GM10266 (cell line): ENCODE results near the gene SIGLEC15.
"Not testable (repeated sequence)": the region's sequence is repeated elsewhere in the genome, so short reads cannot be mapped to it uniquely, and the experiment has no call there.

Experiments used
- DNase-seq: peaks from one replicate; pipeline ENCODE4 v3.0.0; 2012; ENCODE audit errors: extremely low spot score
- TF ChIP-seq, protein P1 (sequence below): IDR thresholded peaks from 2 replicates; pipeline ENCODE4 v1.5.1; 2012; ENCODE audit warnings: mild to moderate bottlenecking, low read depth; ENCODE audit not compliant: control insufficient read depth, insufficient read depth; ENCODE audit errors: missing control alignments

The SIGLEC15 gene

GRCh38 chr18:45839414-45840395, 14.2 kb downstream of the SIGLEC15 start:
- no peak for DNase-seq
- TF ChIP-seq, protein P1, sequence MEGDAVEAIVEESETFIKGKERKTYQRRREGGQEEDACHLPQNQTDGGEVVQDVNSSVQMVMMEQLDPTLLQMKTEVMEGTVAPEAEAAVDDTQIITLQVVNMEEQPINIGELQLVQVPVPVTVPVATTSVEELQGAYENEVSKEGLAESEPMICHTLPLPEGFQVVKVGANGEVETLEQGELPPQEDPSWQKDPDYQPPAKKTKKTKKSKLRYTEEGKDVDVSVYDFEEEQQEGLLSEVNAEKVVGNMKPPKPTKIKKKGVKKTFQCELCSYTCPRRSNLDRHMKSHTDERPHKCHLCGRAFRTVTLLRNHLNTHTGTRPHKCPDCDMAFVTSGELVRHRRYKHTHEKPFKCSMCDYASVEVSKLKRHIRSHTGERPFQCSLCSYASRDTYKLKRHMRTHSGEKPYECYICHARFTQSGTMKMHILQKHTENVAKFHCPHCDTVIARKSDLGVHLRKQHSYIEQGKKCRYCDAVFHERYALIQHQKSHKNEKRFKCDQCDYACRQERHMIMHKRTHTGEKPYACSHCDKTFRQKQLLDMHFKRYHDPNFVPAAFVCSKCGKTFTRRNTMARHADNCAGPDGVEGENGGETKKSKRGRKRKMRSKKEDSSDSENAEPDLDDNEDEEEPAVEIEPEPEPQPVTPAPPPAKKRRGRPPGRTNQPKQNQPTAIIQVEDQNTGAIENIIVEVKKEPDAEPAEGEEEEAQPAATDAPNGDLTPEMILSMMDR, result peak; percentile 18

- no peak for DNase-seq
- TF ChIP-seq, protein P1, result no peak
Measured at GRCh38 chr18:45841060-45841764, 15.7 kb downstream of the SIGLEC15 start.

DNA sequence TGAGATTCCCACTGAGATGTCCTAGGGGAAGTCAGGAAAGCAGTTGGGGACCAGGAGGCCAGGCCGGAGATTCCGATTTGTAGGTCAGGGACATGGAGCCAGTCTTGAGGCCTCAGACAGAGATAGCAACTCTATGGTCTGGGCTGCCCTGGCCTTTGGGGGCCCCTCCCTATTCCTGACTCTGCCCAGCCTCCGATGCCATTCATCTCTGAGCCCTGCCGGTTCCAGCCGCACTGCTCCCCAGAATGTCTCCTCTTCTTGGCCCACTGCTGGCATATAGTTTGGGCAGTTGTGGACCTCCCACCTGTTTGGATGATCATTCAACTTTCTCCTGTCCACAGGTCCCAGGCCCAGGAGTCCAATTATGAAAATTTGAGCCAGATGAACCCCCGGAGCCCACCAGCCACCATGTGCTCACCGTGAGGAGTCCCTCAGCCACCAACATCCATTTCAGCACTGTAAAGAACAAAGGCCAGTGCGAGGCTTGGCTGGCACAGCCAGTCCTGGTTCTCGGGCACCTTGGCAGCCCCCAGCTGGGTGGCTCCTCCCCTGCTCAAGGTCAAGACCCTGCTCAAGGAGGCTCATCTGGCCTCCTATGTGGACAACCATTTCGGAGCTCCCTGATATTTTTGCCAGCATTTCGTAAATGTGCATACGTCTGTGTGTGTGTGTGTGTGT, 16.4 kb downstream of the SIGLEC15 start:
- DNase-seq, result no peak
- TF ChIP-seq, protein P1, result no peak

DNA sequence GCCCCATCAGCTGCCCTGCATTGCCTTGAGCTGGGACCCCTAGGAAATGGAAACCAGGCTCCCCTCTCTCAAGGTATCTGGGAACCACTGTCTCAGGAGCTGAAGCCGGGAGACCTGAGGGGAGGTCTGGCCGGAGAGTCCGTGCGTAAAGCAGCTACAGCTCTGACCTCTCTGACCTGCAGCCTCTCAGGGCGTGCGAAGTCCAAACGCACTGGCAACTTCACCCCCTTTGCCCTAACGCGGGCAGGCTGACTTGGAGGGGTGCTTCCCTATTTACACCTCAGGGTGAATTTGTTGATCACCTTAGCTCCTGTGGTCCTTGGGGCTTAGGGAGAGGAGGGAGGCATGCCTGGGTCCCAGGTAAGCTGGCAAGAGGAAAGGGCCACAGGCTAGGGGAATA, 17.5 kb downstream of the SIGLEC15 start:
- no peak for DNase-seq
- TF ChIP-seq, protein P1, result no peak

GRCh38 chr18:45844938-45845337, 19.5 kb downstream of the SIGLEC15 start:
- TF ChIP-seq, protein P1, result no peak
- DNase-seq, result no peak

DNA sequence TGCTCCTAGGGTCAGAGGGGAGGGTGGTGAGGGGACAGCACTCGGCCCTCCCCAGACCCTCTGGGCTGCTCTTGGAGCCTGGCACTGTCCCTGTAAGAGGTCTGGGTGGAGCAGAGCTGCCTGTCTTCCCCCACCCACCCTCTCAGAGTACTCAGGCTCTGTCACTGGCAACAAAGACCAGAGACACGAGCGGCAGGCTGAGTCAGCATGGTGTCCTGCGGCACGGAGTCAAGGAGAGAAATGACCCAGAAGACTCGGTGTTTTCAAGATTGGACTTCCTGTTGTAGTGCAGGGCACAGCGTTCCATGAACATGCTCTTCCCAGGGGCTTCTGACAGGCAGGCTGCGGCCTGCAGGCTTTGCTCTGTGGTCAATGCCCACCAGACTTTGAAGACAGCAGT, 19.9 kb downstream of the SIGLEC15 start:
- TF ChIP-seq, protein P1, result no peak
- DNase-seq, result no peak

DNA sequence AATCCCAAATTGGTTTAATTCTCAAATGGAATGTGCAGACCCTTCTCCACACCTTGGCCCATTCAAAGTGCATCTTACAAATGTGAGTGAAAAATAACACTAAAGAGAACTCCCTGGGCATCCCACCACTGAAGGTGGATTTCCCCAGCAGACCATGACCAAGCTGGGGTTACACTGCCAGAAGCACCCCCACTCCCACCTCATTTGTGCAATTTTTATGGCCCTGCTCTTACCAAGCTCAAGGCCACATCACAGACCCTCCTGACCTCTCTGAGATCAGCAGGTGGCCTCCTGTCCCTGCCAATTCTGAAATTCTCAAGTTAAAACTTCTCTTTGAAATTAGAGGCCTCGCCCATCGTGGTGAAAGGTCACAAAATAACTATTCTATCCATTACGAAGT, 21.6 kb downstream of the SIGLEC15 start:
- DNase-seq, result no peak
- TF ChIP-seq, protein P1, result no peak

- DNase-seq, result not testable (repeated sequence)
Measured at GRCh38 chr18:45848643-45849042, 23.2 kb downstream of the SIGLEC15 start.
